Measurements from ENCODE around the gene TCTA. TPM values are rescaled to one million over a fixed set of nuclear protein-coding genes. Genes with fewer than 3 reads are reported as not detected.

The TCTA gene
- total RNA-seq, 2 donors from 2014 or later, result 13.9 to 23.1 TPM

DNA sequence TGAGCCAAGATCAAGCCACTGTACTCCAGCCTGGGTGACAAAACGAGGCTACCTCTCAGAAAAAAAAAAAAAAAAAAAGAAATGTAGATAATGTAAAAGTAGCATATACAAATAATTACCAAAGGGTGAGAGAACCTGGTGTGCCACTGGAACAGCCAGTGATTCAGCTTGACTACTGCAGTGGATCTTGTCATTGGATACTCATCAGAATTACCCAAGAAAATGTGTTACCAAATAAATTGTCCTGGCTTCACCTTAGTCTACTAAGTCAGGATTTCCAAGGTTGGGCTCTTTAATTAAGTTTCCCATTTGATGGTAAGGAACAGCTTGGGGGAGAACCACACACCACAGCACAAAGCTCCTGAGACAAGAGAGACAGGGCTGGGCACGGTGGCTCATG is 15.4 kb downstream of the TCTA start:
- H3K4me3 ChIP-seq, result no peak overlapping the region
- H3K27ac ChIP-seq, result no peak overlapping the region
- no peak for DNase-seq (ENCODE audit: low spot score)
- H3K27me3 ChIP-seq, result no peaks in the 10 kb centered on the region
- peaks cover 22% of the 10 kb centered on the region for H3K36me3 ChIP-seq
- H3K4me1 ChIP-seq, result peaks cover 0 to 20% of the 10 kb centered on the region in 2 donors
- no peaks in the 10 kb centered on the region for H3K9me3 ChIP-seq
- TF ChIP-seq, protein P1, sequence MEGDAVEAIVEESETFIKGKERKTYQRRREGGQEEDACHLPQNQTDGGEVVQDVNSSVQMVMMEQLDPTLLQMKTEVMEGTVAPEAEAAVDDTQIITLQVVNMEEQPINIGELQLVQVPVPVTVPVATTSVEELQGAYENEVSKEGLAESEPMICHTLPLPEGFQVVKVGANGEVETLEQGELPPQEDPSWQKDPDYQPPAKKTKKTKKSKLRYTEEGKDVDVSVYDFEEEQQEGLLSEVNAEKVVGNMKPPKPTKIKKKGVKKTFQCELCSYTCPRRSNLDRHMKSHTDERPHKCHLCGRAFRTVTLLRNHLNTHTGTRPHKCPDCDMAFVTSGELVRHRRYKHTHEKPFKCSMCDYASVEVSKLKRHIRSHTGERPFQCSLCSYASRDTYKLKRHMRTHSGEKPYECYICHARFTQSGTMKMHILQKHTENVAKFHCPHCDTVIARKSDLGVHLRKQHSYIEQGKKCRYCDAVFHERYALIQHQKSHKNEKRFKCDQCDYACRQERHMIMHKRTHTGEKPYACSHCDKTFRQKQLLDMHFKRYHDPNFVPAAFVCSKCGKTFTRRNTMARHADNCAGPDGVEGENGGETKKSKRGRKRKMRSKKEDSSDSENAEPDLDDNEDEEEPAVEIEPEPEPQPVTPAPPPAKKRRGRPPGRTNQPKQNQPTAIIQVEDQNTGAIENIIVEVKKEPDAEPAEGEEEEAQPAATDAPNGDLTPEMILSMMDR (IDR thresholded peaks at IDR 0.05), result no peak

DNA sequence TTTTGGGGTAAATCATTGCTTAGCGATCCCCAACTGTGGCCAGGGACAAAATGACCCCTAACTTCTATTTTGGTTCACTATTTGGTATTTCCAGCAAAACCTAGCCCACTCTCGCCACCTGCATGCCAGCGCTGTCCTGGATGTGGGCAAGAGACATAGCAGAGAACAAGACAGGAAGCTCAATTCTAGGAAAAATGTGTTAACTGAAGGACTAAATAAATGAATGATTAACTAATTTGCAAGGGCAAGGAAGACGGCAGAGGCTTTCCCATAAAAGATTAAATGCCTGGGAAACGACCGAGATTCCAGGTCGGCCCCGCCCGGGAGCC is 16.5 kb downstream of the TCTA start:
- Histone ChIP-seq H3K27ac (peak overlapping the region; percentile 92 to 95), H3K9me3 (no peaks in the 10 kb centered on the region), H3K4me3 (peak overlapping the region; percentile 69 to 72), H3K36me3 (peaks cover 22% of the 10 kb centered on the region), H3K4me1 (peaks cover 0 to 14% of the 10 kb centered on the region in 2 donors), H3K27me3 (no peaks in the 10 kb centered on the region)
- TF ChIP-seq, protein P1 (IDR thresholded peaks at IDR 0.05), result no peak
- no peak for DNase-seq (ENCODE audit: low spot score)

DNA sequence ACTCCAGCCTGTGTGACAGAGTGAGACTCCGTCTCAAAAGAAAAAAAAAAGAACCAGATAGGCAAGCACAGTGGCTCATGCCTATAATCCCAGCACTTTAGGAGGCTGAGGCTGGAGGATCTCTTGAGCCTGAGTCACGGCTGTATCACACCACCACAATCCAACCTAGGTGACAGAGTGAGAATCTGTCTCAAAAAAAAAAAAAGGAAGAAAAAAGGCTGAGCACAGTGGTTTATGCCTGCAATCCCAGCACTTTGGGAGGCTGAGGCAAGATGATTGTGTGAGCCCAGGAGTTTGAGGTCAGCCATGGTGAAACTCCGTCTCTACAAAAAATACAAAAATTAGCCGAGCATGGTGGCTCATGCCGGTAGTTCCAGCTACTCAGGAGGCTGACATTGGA is 22.5 kb downstream of the TCTA start:
- no peak overlapping the region for H3K4me3 ChIP-seq
- no peak for DNase-seq (ENCODE audit: low spot score)
- H3K36me3 ChIP-seq, result no peaks in the 10 kb centered on the region
- peaks cover 0 to 4% of the 10 kb centered on the region in 2 donors for H3K4me1 ChIP-seq
- TF ChIP-seq, protein P1 (IDR thresholded peaks at IDR 0.05), result no peak
- no peak overlapping the region for H3K27ac ChIP-seq
- no peaks in the 10 kb centered on the region for H3K27me3 ChIP-seq
- H3K9me3 ChIP-seq, result no peaks in the 10 kb centered on the region

DNA sequence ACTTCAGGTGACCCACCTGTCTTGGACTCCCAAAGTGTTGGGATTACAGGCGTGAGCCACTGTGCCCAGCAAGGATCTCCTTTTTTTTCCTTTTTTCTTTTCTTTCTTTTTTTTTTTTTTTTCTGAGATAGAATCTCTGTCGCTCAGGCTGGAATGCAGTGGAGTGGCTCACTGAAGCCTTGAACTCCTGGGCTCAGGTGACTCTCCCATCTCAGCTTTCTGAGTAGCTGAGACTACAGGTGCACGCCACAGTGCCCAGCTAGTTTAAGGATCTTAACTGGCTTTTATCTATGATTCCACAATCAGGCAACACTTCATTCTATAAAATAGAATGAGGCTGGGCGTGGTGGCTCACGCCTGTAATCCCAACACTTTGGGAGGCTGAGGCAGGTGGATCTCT is 33.2 kb downstream of the TCTA start:
- no peaks in the 10 kb centered on the region for H3K36me3 ChIP-seq
- no peak overlapping the region for H3K27ac ChIP-seq
- TF ChIP-seq, protein P1 (IDR thresholded peaks at IDR 0.05), result no peak
- no peaks in the 10 kb centered on the region for H3K27me3 ChIP-seq
- peaks cover 0 to 11% of the 10 kb centered on the region in 2 donors for H3K4me1 ChIP-seq
- no peak overlapping the region for H3K4me3 ChIP-seq
- no peak for DNase-seq (ENCODE audit: low spot score)
- no peaks in the 10 kb centered on the region for H3K9me3 ChIP-seq

DNA sequence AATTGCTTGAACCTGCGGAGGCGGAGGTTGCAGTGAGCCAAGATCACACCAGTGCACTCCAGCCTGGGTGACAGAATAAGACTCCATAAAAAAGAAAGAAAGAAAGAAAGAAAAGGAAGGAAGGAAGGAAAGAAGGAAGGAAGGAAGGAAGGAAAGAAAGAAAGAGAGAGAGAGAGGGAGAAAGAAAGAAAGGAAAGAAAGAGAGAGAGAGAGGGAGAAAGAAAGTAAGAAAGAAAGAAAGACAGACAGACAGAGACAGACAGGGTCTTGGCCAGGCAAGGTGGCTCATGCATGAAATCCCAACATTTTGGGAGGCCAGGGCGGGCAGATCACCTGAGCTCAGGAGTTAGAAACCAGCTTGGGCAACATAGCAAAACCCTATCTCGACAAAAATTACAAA is 41.4 kb downstream of the TCTA start:
- Histone ChIP-seq H3K4me3 (no peak overlapping the region), H3K9me3 (no peaks in the 10 kb centered on the region), H3K36me3 (no peaks in the 10 kb centered on the region), H3K4me1 (peaks cover 0 to 15% of the 10 kb centered on the region in 2 donors), H3K27me3 (no peaks in the 10 kb centered on the region), H3K27ac (no peak overlapping the region)
- TF ChIP-seq, protein P1 (IDR thresholded peaks at IDR 0.05), result no peak
- DNase-seq (ENCODE audit: low spot score), result no peak

DNA sequence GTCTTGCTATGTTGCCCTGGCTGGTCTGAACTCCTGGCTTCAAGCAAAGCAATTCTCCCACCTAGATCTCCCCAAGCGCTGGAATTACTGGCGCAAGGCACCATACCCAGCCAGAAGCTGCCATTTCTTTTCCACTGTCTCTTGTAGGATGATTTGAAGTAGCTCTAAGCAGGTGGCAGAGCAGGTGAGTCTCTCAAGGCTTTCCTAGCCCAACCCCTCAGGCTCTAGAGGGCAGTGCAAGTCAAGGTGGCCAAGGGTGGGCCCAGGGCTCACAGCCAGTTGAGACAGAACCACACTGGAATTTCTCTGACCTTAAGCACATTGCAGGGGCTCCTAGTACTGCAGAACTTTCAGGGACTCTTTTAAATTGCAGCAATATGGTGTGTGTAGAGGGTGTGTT is 42.2 kb downstream of the TCTA start:
- no peaks in the 10 kb centered on the region for H3K27me3 ChIP-seq
- no peaks in the 10 kb centered on the region for H3K36me3 ChIP-seq
- no peaks in the 10 kb centered on the region for H3K9me3 ChIP-seq
- DNase-seq (ENCODE audit: low spot score), result no peak
- no peak overlapping the region for H3K27ac ChIP-seq
- no peak overlapping the region for H3K4me3 ChIP-seq
- TF ChIP-seq, protein P1 (IDR thresholded peaks at IDR 0.05), result peak in 1 of 2 donors; percentile 65
- H3K4me1 ChIP-seq, result peaks cover 0 to 15% of the 10 kb centered on the region in 2 donors
